ENCODE results near the gene B3GAT2. TPM values are rescaled to one million over a fixed set of nuclear protein-coding genes. Genes with fewer than 3 reads are reported as not detected.
A peak's percentile ranks its signal among the peaks of the same experiment; 100 is the strongest.

The B3GAT2 gene
- total and polyA plus RNA-seq, 12 donors, result 0.05 to 0.10 TPM; not detected in 10

DNA sequence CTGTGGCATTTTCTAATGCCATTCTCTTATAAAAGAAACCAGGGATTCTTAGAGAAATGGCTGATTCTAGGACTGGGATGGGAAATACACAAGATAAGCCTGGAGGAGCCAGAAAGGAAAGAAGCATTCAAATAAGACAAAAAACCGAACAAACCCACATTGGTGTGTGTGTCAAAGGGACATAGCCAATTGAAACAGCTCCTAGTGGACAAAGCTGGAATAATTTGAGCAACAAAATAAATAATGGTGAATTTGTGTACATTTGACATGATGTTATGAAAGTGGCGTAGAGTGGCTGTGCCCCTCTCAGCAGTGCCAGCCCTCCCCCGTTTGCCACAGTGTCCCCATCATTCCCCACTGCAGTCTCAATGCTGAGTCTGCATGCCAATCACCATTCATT, 55.5 kb downstream of the B3GAT2 start:
- TF ChIP-seq, protein P1, sequence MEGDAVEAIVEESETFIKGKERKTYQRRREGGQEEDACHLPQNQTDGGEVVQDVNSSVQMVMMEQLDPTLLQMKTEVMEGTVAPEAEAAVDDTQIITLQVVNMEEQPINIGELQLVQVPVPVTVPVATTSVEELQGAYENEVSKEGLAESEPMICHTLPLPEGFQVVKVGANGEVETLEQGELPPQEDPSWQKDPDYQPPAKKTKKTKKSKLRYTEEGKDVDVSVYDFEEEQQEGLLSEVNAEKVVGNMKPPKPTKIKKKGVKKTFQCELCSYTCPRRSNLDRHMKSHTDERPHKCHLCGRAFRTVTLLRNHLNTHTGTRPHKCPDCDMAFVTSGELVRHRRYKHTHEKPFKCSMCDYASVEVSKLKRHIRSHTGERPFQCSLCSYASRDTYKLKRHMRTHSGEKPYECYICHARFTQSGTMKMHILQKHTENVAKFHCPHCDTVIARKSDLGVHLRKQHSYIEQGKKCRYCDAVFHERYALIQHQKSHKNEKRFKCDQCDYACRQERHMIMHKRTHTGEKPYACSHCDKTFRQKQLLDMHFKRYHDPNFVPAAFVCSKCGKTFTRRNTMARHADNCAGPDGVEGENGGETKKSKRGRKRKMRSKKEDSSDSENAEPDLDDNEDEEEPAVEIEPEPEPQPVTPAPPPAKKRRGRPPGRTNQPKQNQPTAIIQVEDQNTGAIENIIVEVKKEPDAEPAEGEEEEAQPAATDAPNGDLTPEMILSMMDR (IDR thresholded peaks at IDR 0.05), result peak in 2 of 9 donors; percentile 8 to 12
- Histone ChIP-seq H3K4me1 (peaks cover 0 to 4% (median 0%) of the 10 kb centered on the region in 9 donors), H3K4me3 (no peak overlapping the region), H3K36me3 (no peaks in the 10 kb centered on the region), H3K27ac (no peak overlapping the region), H3K27me3 (no peaks in the 10 kb centered on the region), H3K9me3 (no peaks in the 10 kb centered on the region)
- DNase-seq (no peak), ATAC-seq (no peak)
- intact Hi-C loops (cut with DNase I), result no loop called here
- WGBS, 2 donors, result 85 to 92% methylated on average over 3 of the region's 3 CpGs

DNA sequence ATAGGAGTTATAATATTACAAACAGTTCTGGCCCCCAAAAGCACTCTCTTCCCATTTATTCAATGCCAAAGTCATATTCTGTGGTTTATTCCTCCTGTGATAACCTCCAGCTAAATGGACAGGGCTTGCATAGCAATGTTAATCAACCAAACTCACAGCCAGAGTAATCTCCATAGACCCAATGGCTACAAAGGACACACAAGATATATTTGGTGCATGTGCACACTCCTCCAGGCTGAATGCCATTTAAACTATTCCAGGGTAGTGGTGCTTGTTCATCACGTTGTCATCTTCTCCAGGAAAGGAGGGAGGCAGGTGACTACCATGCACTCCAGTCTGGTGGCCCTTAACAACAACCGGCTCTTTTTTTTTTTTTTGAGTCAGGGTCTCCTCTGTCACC, 56.8 kb downstream of the B3GAT2 start:
- Histone ChIP-seq H3K36me3 (no peaks in the 10 kb centered on the region), H3K9me3 (no peaks in the 10 kb centered on the region), H3K27ac (no peak overlapping the region), H3K4me3 (no peak overlapping the region), H3K4me1 (peaks cover 0 to 4% (median 0%) of the 10 kb centered on the region in 9 donors), H3K27me3 (no peaks in the 10 kb centered on the region)
- peak in 7 of 8 donors; percentile 49 to 93 (median 86) for ATAC-seq
- DNase-seq, result peak in 1 of 2 donors; percentile 19
- WGBS, 2 donors, result 56 to 62% methylated on average over 2 of the region's 2 CpGs
- TF ChIP-seq, protein P1 (IDR thresholded peaks at IDR 0.05), result no peak
- intact Hi-C loops (cut with DNase I), result no loop called here

DNA sequence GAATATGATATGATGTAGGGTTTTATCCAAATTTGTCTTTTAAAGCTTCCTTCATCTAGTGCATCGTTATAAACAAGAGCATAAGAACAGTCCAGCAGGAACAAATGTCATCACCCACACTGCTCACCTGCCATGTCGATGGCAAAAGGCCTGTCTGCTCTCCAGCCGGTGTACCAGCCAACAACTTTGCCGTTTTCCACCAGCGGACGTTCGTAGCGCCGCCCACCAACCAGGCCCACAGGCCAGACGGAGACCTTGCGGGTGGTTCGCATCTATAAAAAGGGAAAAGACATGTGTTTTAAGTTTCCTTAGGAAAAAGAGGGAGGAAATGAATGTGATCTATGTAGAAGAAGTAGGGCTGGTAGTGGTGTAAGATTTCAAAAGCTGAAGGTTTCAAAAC, 62.9 kb downstream of the B3GAT2 start:
- TF ChIP-seq, protein P1 (IDR thresholded peaks at IDR 0.05), result no peak
- Histone ChIP-seq H3K27me3 (no peaks in the 10 kb centered on the region), H3K9me3 (no peaks in the 10 kb centered on the region), H3K4me1 (peaks cover 0 to 4% (median 0%) of the 10 kb centered on the region in 9 donors), H3K4me3 (no peak overlapping the region), H3K36me3 (no peaks in the 10 kb centered on the region), H3K27ac (no peak overlapping the region)
- 92 to 96% methylated on average over 12 of the region's 12 CpGs for WGBS, 2 donors
- ATAC-seq (no peak), DNase-seq (no peak)
- intact Hi-C loops (cut with DNase I), result no loop called here

DNA sequence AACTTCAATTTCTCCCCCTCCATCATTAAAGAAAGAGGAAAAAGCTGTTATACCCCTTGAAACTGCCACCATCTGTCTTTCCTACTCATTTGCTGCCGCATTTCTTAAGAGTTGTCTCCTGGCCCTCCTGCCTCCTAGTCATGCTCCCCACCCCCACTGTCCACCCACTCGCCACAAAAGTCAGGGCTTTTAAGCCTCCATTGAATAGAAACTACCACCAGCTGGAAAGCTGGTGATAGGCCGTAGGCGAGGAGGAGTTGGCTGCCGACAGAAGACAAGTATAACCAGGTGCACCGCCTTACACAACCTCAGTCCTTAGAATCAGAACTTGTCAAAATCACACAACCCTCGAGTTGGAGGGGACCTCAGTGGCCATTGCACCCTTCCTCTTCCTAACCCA, 67.6 kb downstream of the B3GAT2 start:
- intact Hi-C loops (cut with DNase I), result loop anchor here in 7 of 10 donors (5.0 to 10.0 kb wide), 6 partner anchors 66 to 364 kb away; partner anchors contain the start of gene B3GAT2 (in 1 of the 7)
- H3K4me3 ChIP-seq, result no peak overlapping the region
- no peaks in the 10 kb centered on the region for H3K36me3 ChIP-seq
- DNase-seq (no peak), ATAC-seq (no peak)
- no peaks in the 10 kb centered on the region for H3K4me1 ChIP-seq
- no peak overlapping the region for H3K27ac ChIP-seq
- H3K27me3 ChIP-seq, result no peaks in the 10 kb centered on the region
- TF ChIP-seq, protein P1 (IDR thresholded peaks at IDR 0.05), result no peak
- no peaks in the 10 kb centered on the region for H3K9me3 ChIP-seq
- 81 to 89% methylated on average over 7 of the region's 7 CpGs for WGBS, 2 donors

Measured in heart right ventricle (tissue), 16 donors.